ENCODE results near the gene NOS3.
"Not testable (repeated sequence)": the region's sequence is repeated elsewhere in the genome, so short reads cannot be mapped to it uniquely, and the experiment has no call there.

Gene NOS3

GRCh38 chr7:151040616-151041375 is 50.0 kb downstream of the NOS3 start:
- no peak for DNase-seq

- DNase-seq: not testable (repeated sequence)
Measured at GRCh38 chr7:151043449-151043848, 52.6 kb downstream of the NOS3 start.

- no peak for DNase-seq
Measured at GRCh38 chr7:151043959-151044358, 53.1 kb downstream of the NOS3 start.

GRCh38 chr7:151045262-151045661 is 54.4 kb downstream of the NOS3 start:
- DNase-seq: no peak

GRCh38 chr7:151045967-151046366 is 55.1 kb downstream of the NOS3 start:
- no peak for DNase-seq

- DNase-seq: no peak
Measured at GRCh38 chr7:151046603-151047573, 56.1 kb downstream of the NOS3 start.

GRCh38 chr7:151047976-151048815 is 57.4 kb downstream of the NOS3 start, which contains the start of gene ASIC3:
Gene ASIC3, plus strand, starts transcription at chr7:151048531. Its CDS starts 355 bp downstream, at chr7:151048886.
- no peak for DNase-seq

GRCh38 chr7:151048911-151049463 is 58.2 kb downstream of the NOS3 start:
- DNase-seq: no peak

- DNase-seq: peak; percentile 35
Measured at GRCh38 chr7:151051108-151051507, 60.3 kb downstream of the NOS3 start.

- no peak for DNase-seq
Measured at GRCh38 chr7:151053096-151053495, 62.3 kb downstream of the NOS3 start.

GRCh38 chr7:151053751-151054150 is 62.9 kb downstream of the NOS3 start:
- DNase-seq: no peak

GRCh38 chr7:151056283-151056665 is 65.5 kb downstream of the NOS3 start:
- no peak for DNase-seq

- no peak for DNase-seq
Measured at GRCh38 chr7:151056666-151057505, 66.1 kb downstream of the NOS3 start.

- DNase-seq: no peak
Measured at GRCh38 chr7:151057506-151057988, 66.7 kb downstream of the NOS3 start, which contains the start of gene CDK5. Gene CDK5, minus strand, starts transcription at chr7:151057897. Its CDS starts 49 bp downstream, at chr7:151057848.

GRCh38 chr7:151057989-151058780 is 67.4 kb downstream of the NOS3 start:
- DNase-seq: peak; percentile 96

GRCh38 chr7:151058781-151059366 is 68.1 kb downstream of the NOS3 start:
- no peak for DNase-seq

- DNase-seq: peak; percentile 65
Measured at GRCh38 chr7:151059367-151060112, 68.7 kb downstream of the NOS3 start, which contains the start of gene SLC4A2. Gene SLC4A2, plus strand, starts transcription at chr7:151059589. Its CDS starts 2,399 bp downstream, at chr7:151061988.

- no peak for DNase-seq
Measured at GRCh38 chr7:151060113-151060415, 69.2 kb downstream of the NOS3 start.
